Smooth muscle cell (in vitro differentiated cells): Measurements from ENCODE around the gene ZNF169. TPM values are rescaled to one million over a fixed set of nuclear protein-coding genes. Genes with fewer than 3 reads are reported as not detected.
"Not testable (repeated sequence)": the region's sequence is repeated elsewhere in the genome, so short reads cannot be mapped to it uniquely, and the experiment has no call there.

Experiments used
- DNase-seq: peaks from one replicate; lab custom pipeline; 2025; ENCODE audit not compliant: unreplicated experiment; lab: John Stamatoyannopoulos, UW
- H2AFZ ChIP-seq: fragments of 200-600 bp; sonication (generic); 2 replicates; pipeline ENCODE4 v1.6.0; 2016; ENCODE audit warnings: antibody characterized with exemption, low read depth, mild to moderate bottlenecking
- H3F3A ChIP-seq: fragments of 200-600 bp; sonication (generic); 2 replicates; pipeline ENCODE4 v1.6.0; 2017; ENCODE audit warnings: antibody characterized with exemption, low read depth
- H3K27ac ChIP-seq: fragments of 200-600 bp; sonication (generic); 2 replicates; pipeline ENCODE4 v1.5.1; 2016; ENCODE audit warnings: low read depth, mild to moderate bottlenecking
- H3K27me3 ChIP-seq: fragments of 200-600 bp; sonication (generic); 2 replicates; pipeline ENCODE4 v1.6.1; 2016; ENCODE audit warnings: low read depth, mild to moderate bottlenecking
- H3K36me3 ChIP-seq: fragments of 200-600 bp; sonication (generic); 2 replicates; pipeline ENCODE4 v1.5.1; 2016; ENCODE audit warnings: low read depth
- H3K4me1 ChIP-seq: fragments of 200-600 bp; sonication (generic); 2 replicates; pipeline ENCODE4 v1.5.1; 2016; ENCODE audit warnings: low read depth
- H3K4me2 ChIP-seq: fragments of 200-600 bp; sonication (generic); 2 replicates; pipeline ENCODE4 v1.6.0; 2016; ENCODE audit warnings: mild to moderate bottlenecking
- H3K4me3 ChIP-seq: fragments of 200-600 bp; sonication (generic); 2 replicates; pipeline ENCODE4 v1.5.1; 2016; ENCODE audit warnings: mild to moderate bottlenecking
- H3K79me2 ChIP-seq: fragments of 200-600 bp; sonication (generic); 2 replicates; pipeline ENCODE4 v1.6.0; 2016; ENCODE audit warnings: low read depth, mild to moderate bottlenecking
- H3K9ac ChIP-seq: fragments of 200-600 bp; sonication (generic); 2 replicates; pipeline ENCODE4 v1.6.0; 2016; ENCODE audit warnings: low read depth
- H3K9me3 ChIP-seq: fragments of 200-600 bp; sonication (generic); replicated peaks from 2 replicates; pipeline ENCODE4 v1.5.1; 2016; ENCODE audit warnings: low read depth
- H4K20me1 ChIP-seq: fragments of 200-600 bp; sonication (generic); 2 replicates; pipeline ENCODE4 v1.6.0; 2016; ENCODE audit warnings: low read depth
- CTCF ChIP-seq: fragments of 200-600 bp; sonication (generic); IDR thresholded peaks from 2 replicates; pipeline ENCODE4 v1.5.1; 2017; ENCODE audit warnings: borderline replicate concordance, mild to moderate bottlenecking, antibody characterized with exemption; ENCODE audit not compliant: insufficient read depth, poor library complexity, severe bottlenecking
- WGBS: methylation state at CpG from one replicate; pipeline ENCODE4 v1.1.7; 2016; ENCODE audit warnings: low lambda C conversion rate; 5-methylcytosine and 5-hydroxymethylcytosine counted together
- polyA plus RNA-seq: library from polyadenylated mRNA; unstranded; fragments of >200 nt; fragmentation: Nextera tagmentation; extraction: Ambion mirVana; gene quantifications from 2 replicates; pipeline ENCODE4 v1.2.1, GENCODE V29; 2016
- total RNA-seq: library from RNA; depleted of rRNA; stranded (reverse); fragments of >200 nt; gene quantifications from 2 replicates; pipeline ENCODE4 v1.2.3, GENCODE V29; 2014

ZNF169 gene
- total and polyA plus RNA-seq, 2 experiments from 2014 or later = 0.45 to 2.1 TPM

GRCh38 chr9:94302426-94302825 is 43.3 kb downstream of the ZNF169 start:
- Histone ChIP-seq H3K9me3 (no peaks in the 10 kb centered on the region), H3K36me3 (no peaks in the 10 kb centered on the region), H3K4me2 (no peak overlapping the region), H3K4me1 (no peaks in the 10 kb centered on the region), H3K9ac (no peak overlapping the region), H4K20me1 (no peaks in the 10 kb centered on the region), H3K27ac (no peak overlapping the region), H3K79me2 (no peaks in the 10 kb centered on the region), H3K4me3 (no peak overlapping the region), H3F3A (no peaks in the 10 kb centered on the region), H3K27me3 (no peaks in the 10 kb centered on the region), H2AFZ (no peak overlapping the region)
- DNase-seq = no peak
- no peak for TF ChIP-seq CTCF
- WGBS = 91% methylated on average over 4 of the region's 4 CpGs

- H3K9me3 ChIP-seq = no peaks in the 10 kb centered on the region
- no peak overlapping the region for H3K4me3 ChIP-seq
- H3K27ac ChIP-seq = no peak overlapping the region
- no peak overlapping the region for H3K4me2 ChIP-seq
- no peaks in the 10 kb centered on the region for H3F3A ChIP-seq
- no peaks in the 10 kb centered on the region for H3K4me1 ChIP-seq
- TF ChIP-seq CTCF = no peak
- no peaks in the 10 kb centered on the region for H3K27me3 ChIP-seq
- no peak overlapping the region for H2AFZ ChIP-seq
- H4K20me1 ChIP-seq = no peaks in the 10 kb centered on the region
- H3K79me2 ChIP-seq = no peaks in the 10 kb centered on the region
- DNase-seq = no peak
- H3K9ac ChIP-seq = no peak overlapping the region
- H3K36me3 ChIP-seq = no peaks in the 10 kb centered on the region
Measured at GRCh38 chr9:94303321-94303720, 44.2 kb downstream of the ZNF169 start.

GRCh38 chr9:94315034-94315984 is 56.2 kb downstream of the ZNF169 start:
- not testable (repeated sequence) for H3K36me3 ChIP-seq, H3K9ac ChIP-seq, H3K4me3 ChIP-seq, H2AFZ ChIP-seq, H3K27ac ChIP-seq, H3F3A ChIP-seq, H3K4me2 ChIP-seq, H3K79me2 ChIP-seq, H3K9me3 ChIP-seq, H3K27me3 ChIP-seq, H4K20me1 ChIP-seq, DNase-seq, H3K4me1 ChIP-seq
- 98% methylated on average over 4 of the region's 15 CpGs for WGBS

GRCh38 chr9:94316236-94316635 is 57.1 kb downstream of the ZNF169 start:
- not testable (repeated sequence) for H2AFZ ChIP-seq, H3K4me2 ChIP-seq, H3K36me3 ChIP-seq, H3K9me3 ChIP-seq, H3K79me2 ChIP-seq, H3K4me3 ChIP-seq, H3K4me1 ChIP-seq, H3K27me3 ChIP-seq, H3K9ac ChIP-seq, DNase-seq, H3F3A ChIP-seq, H3K27ac ChIP-seq, H4K20me1 ChIP-seq
- no CpG with 5 or more reads among the region's 5 CpGs for WGBS

GRCh38 chr9:94317949-94318657 is 59.0 kb downstream of the ZNF169 start:
- H3K9ac ChIP-seq = not testable (repeated sequence)
- WGBS = no CpG with 5 or more reads among the region's 10 CpGs

GRCh38 chr9:94322342-94322940 is 63.3 kb downstream of the ZNF169 start:
- not testable (repeated sequence) for DNase-seq, H3K4me3 ChIP-seq, H3K27me3 ChIP-seq, H3K4me2 ChIP-seq, H3F3A ChIP-seq, H3K79me2 ChIP-seq, H3K36me3 ChIP-seq, H3K4me1 ChIP-seq, H2AFZ ChIP-seq, H3K27ac ChIP-seq, H3K9me3 ChIP-seq, H4K20me1 ChIP-seq, H3K9ac ChIP-seq
- WGBS = 89% methylated on average over 7 of the region's 9 CpGs

More at GRCh38 chr9:94317949-94318657, 59.0 kb downstream of the ZNF169 start:
- H3K79me2 ChIP-seq, H4K20me1 ChIP-seq, H3K27ac ChIP-seq, H3K4me2 ChIP-seq, H3K27me3 ChIP-seq, H3K4me3 ChIP-seq, H3K36me3 ChIP-seq, H2AFZ ChIP-seq, H3K9me3 ChIP-seq, H3K4me1 ChIP-seq, H3F3A ChIP-seq, DNase-seq: not testable (repeated sequence)
